Measurements from ENCODE around the gene TBC1D10A.

- no peak; the same call in 1 of the 2 replicates for TF ChIP-seq CTCF (conservative IDR thresholded peaks at IDR 0.05; ENCODE audit: low read length)
- TF ChIP-seq EZH2phosphoT487 (IDR thresholded peaks at IDR 0.05; ENCODE audit: borderline replicate concordance), result no peak
Observed at GRCh38 chr22:30289980-30290313, 36.8 kb downstream of the TBC1D10A start.
